Neural cell (in vitro differentiated cells): Measurements from ENCODE around the gene EDIL3.

Experiments
- EP300 ChIP-seq: fragments of 450-650 bp; conservative IDR thresholded peaks from 2 replicates; pipeline ENCODE4 v1.6.1; 2014; ENCODE audit warnings: antibody characterized with exemption, mild to moderate bottlenecking, moderate library complexity; ENCODE audit not compliant: poor library complexity, severe bottlenecking
- EZH2 ChIP-seq: fragments of 200-600, 300-800 bp; shearing (Covaris generic), sonication (generic); IDR thresholded peaks from 2 replicates; pipeline ENCODE4 v1.6.1; 2014; ENCODE audit warnings: antibody characterized with exemption, low read length, borderline replicate concordance, mild to moderate bottlenecking; ENCODE audit not compliant: insufficient read depth, poor library complexity, severe bottlenecking
- MXI1 ChIP-seq: fragments of 450-650 bp; conservative IDR thresholded peaks from 2 replicates; pipeline ENCODE4 v1.6.1; 2014; ENCODE audit warnings: antibody characterized with exemption, mild to moderate bottlenecking; ENCODE audit not compliant: poor library complexity, severe bottlenecking
- POLR2AphosphoS5 ChIP-seq: IDR thresholded peaks from 2 replicates; pipeline ENCODE4 v1.6.1; 2012
- TF ChIP-seq, protein P1 (sequence below): fragments of 450-650 bp; IDR thresholded peaks from 2 replicates; pipeline ENCODE4 v1.5.1; 2014; ENCODE audit warnings: antibody characterized with exemption, mild to moderate bottlenecking, moderate library complexity; ENCODE audit not compliant: poor library complexity, severe bottlenecking
- TF ChIP-seq, protein P2 (sequence below): IDR thresholded peaks from 2 replicates; pipeline ENCODE4 v1.6.1; 2012; ENCODE audit warnings: borderline replicate concordance

DNA sequence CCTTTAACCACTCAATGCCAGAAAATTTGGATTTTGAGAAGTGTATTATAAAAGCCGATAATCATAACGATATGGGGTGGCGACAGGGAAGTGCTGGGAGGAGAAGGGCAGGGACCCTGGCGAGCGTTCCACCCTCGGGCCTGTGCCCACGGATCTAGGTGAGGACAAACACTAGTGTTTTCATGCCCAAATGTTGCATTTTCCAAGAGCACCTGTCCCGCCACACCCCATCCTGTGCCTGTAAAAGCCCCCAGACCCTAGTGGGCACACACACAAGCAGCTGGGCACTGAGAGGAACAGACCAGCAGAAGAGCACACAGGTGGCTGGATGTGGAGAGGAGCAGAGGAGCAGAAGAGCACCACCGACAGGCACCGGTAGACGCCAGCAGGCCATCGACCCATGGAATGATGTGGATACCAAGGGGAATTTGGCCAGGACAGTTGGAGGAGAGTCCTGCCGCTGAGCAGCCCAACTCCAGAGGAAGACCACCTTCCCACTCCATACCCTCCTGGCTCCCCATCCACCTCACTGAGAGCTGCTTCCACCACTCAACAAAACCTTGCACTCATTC lies 315.0 kb downstream of the EDIL3 start:
- TF ChIP-seq, protein P1, sequence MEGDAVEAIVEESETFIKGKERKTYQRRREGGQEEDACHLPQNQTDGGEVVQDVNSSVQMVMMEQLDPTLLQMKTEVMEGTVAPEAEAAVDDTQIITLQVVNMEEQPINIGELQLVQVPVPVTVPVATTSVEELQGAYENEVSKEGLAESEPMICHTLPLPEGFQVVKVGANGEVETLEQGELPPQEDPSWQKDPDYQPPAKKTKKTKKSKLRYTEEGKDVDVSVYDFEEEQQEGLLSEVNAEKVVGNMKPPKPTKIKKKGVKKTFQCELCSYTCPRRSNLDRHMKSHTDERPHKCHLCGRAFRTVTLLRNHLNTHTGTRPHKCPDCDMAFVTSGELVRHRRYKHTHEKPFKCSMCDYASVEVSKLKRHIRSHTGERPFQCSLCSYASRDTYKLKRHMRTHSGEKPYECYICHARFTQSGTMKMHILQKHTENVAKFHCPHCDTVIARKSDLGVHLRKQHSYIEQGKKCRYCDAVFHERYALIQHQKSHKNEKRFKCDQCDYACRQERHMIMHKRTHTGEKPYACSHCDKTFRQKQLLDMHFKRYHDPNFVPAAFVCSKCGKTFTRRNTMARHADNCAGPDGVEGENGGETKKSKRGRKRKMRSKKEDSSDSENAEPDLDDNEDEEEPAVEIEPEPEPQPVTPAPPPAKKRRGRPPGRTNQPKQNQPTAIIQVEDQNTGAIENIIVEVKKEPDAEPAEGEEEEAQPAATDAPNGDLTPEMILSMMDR, result no peak
- TF ChIP-seq EP300 (no peak), EZH2 (no peak), POLR2AphosphoS5 (no peak), MXI1 (no peak)
- TF ChIP-seq, protein P2, sequence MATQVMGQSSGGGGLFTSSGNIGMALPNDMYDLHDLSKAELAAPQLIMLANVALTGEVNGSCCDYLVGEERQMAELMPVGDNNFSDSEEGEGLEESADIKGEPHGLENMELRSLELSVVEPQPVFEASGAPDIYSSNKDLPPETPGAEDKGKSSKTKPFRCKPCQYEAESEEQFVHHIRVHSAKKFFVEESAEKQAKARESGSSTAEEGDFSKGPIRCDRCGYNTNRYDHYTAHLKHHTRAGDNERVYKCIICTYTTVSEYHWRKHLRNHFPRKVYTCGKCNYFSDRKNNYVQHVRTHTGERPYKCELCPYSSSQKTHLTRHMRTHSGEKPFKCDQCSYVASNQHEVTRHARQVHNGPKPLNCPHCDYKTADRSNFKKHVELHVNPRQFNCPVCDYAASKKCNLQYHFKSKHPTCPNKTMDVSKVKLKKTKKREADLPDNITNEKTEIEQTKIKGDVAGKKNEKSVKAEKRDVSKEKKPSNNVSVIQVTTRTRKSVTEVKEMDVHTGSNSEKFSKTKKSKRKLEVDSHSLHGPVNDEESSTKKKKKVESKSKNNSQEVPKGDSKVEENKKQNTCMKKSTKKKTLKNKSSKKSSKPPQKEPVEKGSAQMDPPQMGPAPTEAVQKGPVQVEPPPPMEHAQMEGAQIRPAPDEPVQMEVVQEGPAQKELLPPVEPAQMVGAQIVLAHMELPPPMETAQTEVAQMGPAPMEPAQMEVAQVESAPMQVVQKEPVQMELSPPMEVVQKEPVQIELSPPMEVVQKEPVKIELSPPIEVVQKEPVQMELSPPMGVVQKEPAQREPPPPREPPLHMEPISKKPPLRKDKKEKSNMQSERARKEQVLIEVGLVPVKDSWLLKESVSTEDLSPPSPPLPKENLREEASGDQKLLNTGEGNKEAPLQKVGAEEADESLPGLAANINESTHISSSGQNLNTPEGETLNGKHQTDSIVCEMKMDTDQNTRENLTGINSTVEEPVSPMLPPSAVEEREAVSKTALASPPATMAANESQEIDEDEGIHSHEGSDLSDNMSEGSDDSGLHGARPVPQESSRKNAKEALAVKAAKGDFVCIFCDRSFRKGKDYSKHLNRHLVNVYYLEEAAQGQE, result no peak
